Heart right ventricle (tissue), 16 donors: ENCODE data around the gene FOXL2NB. TPM values are rescaled to one million over a fixed set of nuclear protein-coding genes. Genes with fewer than 3 reads are reported as not detected.

Experiments
- ATAC-seq, 8 donors: fragments of 200-7000 bp; cut with Tn5 transposase; one replicate each; pipeline ENCODE4 v1.9.1; 2020; ENCODE audit warnings: mild to moderate bottlenecking in 8 of 8, moderate library complexity in 8 of 8, moderate number of reproducible peaks in 1 of 8
- DNase-seq, 2 donors: peaks; one replicate each; pipeline ENCODE4 v3.0.0-alpha.2; 2020
- H3K27ac ChIP-seq, 10 donors: fragments of 200-600 bp; sonication (generic) in 2 of 10; one replicate each; pipeline versions ENCODE4 v1.5.0 to v1.8.0; 2020 to 2022; ENCODE audit warnings: mild to moderate bottlenecking in 3 of 10
- H3K27me3 ChIP-seq, 7 donors: fragments of 200-600 bp; one replicate each; pipeline ENCODE4 v1.8.0; 2021 to 2022; ENCODE audit warnings: mild to moderate bottlenecking in 2 of 7
- H3K36me3 ChIP-seq, 9 donors: fragments of 200-600 bp; sonication (generic) in 1 of 9; one replicate each; pipeline versions ENCODE4 v1.5.0 to v1.8.0; 2020 to 2022; ENCODE audit warnings: mild to moderate bottlenecking in 2 of 9
- H3K4me1 ChIP-seq, 9 donors: fragments of 200-600 bp; sonication (generic) in 1 of 9; one replicate each; pipeline versions ENCODE4 v1.5.0 to v1.8.0; 2020 to 2022; ENCODE audit warnings: mild to moderate bottlenecking in 4 of 9
- H3K4me3 ChIP-seq, 10 donors: fragments of 200-600 bp; sonication (generic) in 2 of 10; one replicate each; pipeline versions ENCODE4 v1.5.0 to v1.8.0; 2020 to 2022; ENCODE audit warnings: mild to moderate bottlenecking in 7 of 10, moderate library complexity in 2 of 10
- H3K9me3 ChIP-seq, 11 donors: fragments of 200-600 bp in 10 of 11; sonication (generic) in 2 of 11; one replicate each; pipeline versions ENCODE4 v1.5.0 to v1.8.0; 2013 to 2022; ENCODE audit warnings: mild to moderate bottlenecking in 2 of 11, control low read depth in 1 of 11, moderate library complexity in 1 of 11
- CTCF ChIP-seq, 9 donors: fragments of 200-600 bp; sonication (generic) in 2 of 9; IDR thresholded peaks; one replicate each; pipeline versions ENCODE4 v1.5.0 to v1.8.0; 2021 to 2022; ENCODE audit warnings: antibody characterized with exemption in 9 of 9, mild to moderate bottlenecking in 5 of 9, moderate library complexity in 1 of 9
- WGBS, 2 donors: extraction: QIAGEN DNeasy Blood & Tissue Kit; methylation state at CpG; one replicate each; pipeline ENCODE4 v1.1.7; 2013; ENCODE audit warnings: inconsistent platforms in 1 of 2; 5-methylcytosine and 5-hydroxymethylcytosine counted together
- intact Hi-C, 10 donors: fragments of 100-400 bp; cut with DNase I; formaldehyde crosslinking; loops; one replicate each; pipeline versions ENCODE4 v1.11.1 to v1.14.2; 2022
- polyA plus RNA-seq, 2 donors: library from polyadenylated mRNA; stranded (reverse); fragments of 200-250 nt; gene quantifications; one replicate each; pipeline ENCODE4 v1.2.3, GENCODE V29; 2013
- total RNA-seq, 10 donors: library from RNA; stranded (reverse); fragmentation: NEBNext Ultra II Directional in 3 of 10; extraction: Animal tissue kit (Norgen Biotek cat#: 25700) in 3 of 10; gene quantifications; one replicate each; pipeline versions ENCODE4 v1.2.1 to v1.2.4, GENCODE V29; 2021 to 2023
- donor health status: Arrhythmogenic right ventricular cardiomyopathy.
- donor health status: ischemic (EF 13 %, LVEDD 7.1; RV severe dilation, severe dysfunction).
- donor health status: healthy with polysubstance abuse.
- donor health status: DM: no; HTN: yes; CAD: no.
- donor health status: DM: no; HTN: no; CAD: no.
- donor health status: ischemic (EF 25% LVEDD 6.9; RV normal size, moderate dysfunction).
- donor health status: ischemic (EF 25% LVEDD 5.7; RV mildly dilated, moderate dysfunction).
- donor health status: healthy.
- donor health status: DM: yes; HTN: yes; CAD: no.
- donor health status: Ischemic cardiomyopathy.
- donor health status: ischemic (EF 35%, LVEDD 5.7; RV mildly dilated, moderate dysfunction).
- donor health status: nonischemic (EF 11% LVEDD 7.7; RV severe dilation, severe dysfunction).
- donor health status: DM: yes; HTN: yes; CAD: no.
- donor health status: PGD.
- donor health status: ischemic (EF 29% LVEDD 5.4; RV normal size, mild dysfunction).
- donor health status: nonischemic (EF 23%, LVEDD 6.1; RV moderate dilation, normal function).

FOXL2NB gene
- total and polyA plus RNA-seq, 12 donors: 0.01 to 0.13 (median 0.06) TPM; not detected in 9

GRCh38 chr3:138901567-138901966 is 45.5 kb upstream of the FOXL2NB start:
- Histone ChIP-seq H3K9me3 (no peaks in the 10 kb centered on the region), H3K27ac (peak overlapping the region in 1 of 10 donors; percentile 80), H3K27me3 (no peaks in the 10 kb centered on the region), H3K4me3 (no peak overlapping the region), H3K36me3 (no peaks in the 10 kb centered on the region), H3K4me1 (peaks cover 9 to 39% (median 28%) of the 10 kb centered on the region in 9 donors)
- TF ChIP-seq CTCF (IDR thresholded peaks at IDR 0.05): no peak
- no peak for ATAC-seq
- no peak for DNase-seq
- intact Hi-C loops: no loop called here
- WGBS, 2 donors: 53 to 60% methylated on average over 8 of the region's 8 CpGs

GRCh38 chr3:138902171-138902570 is 44.8 kb upstream of the FOXL2NB start:
- 90 to 100% methylated on average over 1 of the region's 1 CpG for WGBS, 2 donors
- Histone ChIP-seq H3K4me3 (no peak overlapping the region), H3K27ac (peak overlapping the region in 1 of 10 donors; percentile 80), H3K36me3 (no peaks in the 10 kb centered on the region), H3K4me1 (peaks cover 9 to 38% (median 28%) of the 10 kb centered on the region in 9 donors), H3K27me3 (no peaks in the 10 kb centered on the region), H3K9me3 (no peaks in the 10 kb centered on the region)
- no peak for ATAC-seq
- no peak for DNase-seq
- TF ChIP-seq CTCF (IDR thresholded peaks at IDR 0.05): no peak
- intact Hi-C loops: no loop called here

- no peak overlapping the region for H3K27ac ChIP-seq
- H3K9me3 ChIP-seq: no peaks in the 10 kb centered on the region
- no peak for ATAC-seq
- H3K4me1 ChIP-seq: peaks cover 0 to 11% (median 0%) of the 10 kb centered on the region in 9 donors
- no peak overlapping the region for H3K4me3 ChIP-seq
- intact Hi-C loops: no loop called here
- no peak for DNase-seq
- no peaks in the 10 kb centered on the region for H3K36me3 ChIP-seq
- WGBS, 2 donors: 90 to 96% methylated on average over 3 of the region's 3 CpGs
- H3K27me3 ChIP-seq: no peaks in the 10 kb centered on the region
- TF ChIP-seq CTCF (IDR thresholded peaks at IDR 0.05): no peak
Measured at GRCh38 chr3:138907539-138907938, 39.5 kb upstream of the FOXL2NB start.

GRCh38 chr3:138908846-138909245 is 38.2 kb upstream of the FOXL2NB start:
- H3K36me3 ChIP-seq: no peaks in the 10 kb centered on the region
- ATAC-seq: no peak
- peaks cover 0 to 11% (median 0%) of the 10 kb centered on the region in 9 donors for H3K4me1 ChIP-seq
- H3K9me3 ChIP-seq: no peaks in the 10 kb centered on the region
- DNase-seq: no peak
- H3K4me3 ChIP-seq: no peak overlapping the region
- WGBS, 2 donors: 92 to 99% methylated on average over 5 of the region's 5 CpGs
- no peak for TF ChIP-seq CTCF (IDR thresholded peaks at IDR 0.05)
- H3K27ac ChIP-seq: peak overlapping the region in 1 of 10 donors; percentile 39
- no peaks in the 10 kb centered on the region for H3K27me3 ChIP-seq
- intact Hi-C loops: no loop called here
